ENCODE measurements around the gene NR1D1.

NR1D1 gene

DNA sequence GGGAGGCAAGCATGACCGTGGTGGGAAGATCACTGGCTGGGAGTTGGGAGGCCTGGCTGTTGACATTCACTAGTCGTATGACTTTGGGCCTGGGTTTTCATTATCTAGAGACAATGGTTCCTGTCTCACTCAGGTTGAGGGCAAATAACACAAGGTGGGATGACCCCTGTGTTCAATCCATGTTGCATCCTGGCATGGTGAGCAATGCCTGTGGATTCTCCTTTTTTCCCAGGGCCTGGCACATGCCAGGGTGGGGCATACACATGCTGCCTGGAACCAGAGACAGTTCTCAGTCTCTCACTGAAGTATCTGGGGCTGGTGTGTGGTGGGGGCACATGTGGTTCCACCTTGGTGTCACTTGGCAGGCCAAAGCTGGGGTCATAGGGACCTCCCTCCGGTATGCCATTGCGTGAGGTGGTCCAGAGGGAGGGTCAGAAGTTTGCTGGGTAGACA, 32.2 kb downstream of the NR1D1 start:
- ChIA-PET CTCF (interaction anchor here (0.6 to 6.0 kb wide), 3 partner anchors 41 to 55 kb away, joined by 3 to 43 read pairs (median 7); no protein-coding TSS in a partner anchor), POLR2A (interaction anchor here (0.6 kb wide), 1 partner anchor 192 kb away, joined by 5 read pairs; no protein-coding TSS in a partner anchor)
- Histone ChIP-seq H3K9me3 (ENCODE audit: control insufficient read depth, insufficient read depth, low read depth, low read length) (no peaks in the 10 kb centered on the region), H3K36me3 (ENCODE audit: control insufficient read depth in 2 of 2, insufficient read depth in 1 of 2, low read length in 2 of 2) (no peaks in the 10 kb centered on the region), H3K27ac (ENCODE audit: extremely low read depth, low read depth, low read length) (no peak overlapping the region), H3K4me3 (ENCODE audit: low read depth, low read length) (no peak overlapping the region), H3K4me1 (ENCODE audit: control insufficient read depth, insufficient read depth, low read length) (peaks cover 54% of the 10 kb centered on the region)
- no peak for TF ChIP-seq ZNF768 (tag by site-specific recombination; IDR thresholded peaks at IDR 0.05)
- TF ChIP-seq, protein P1, sequence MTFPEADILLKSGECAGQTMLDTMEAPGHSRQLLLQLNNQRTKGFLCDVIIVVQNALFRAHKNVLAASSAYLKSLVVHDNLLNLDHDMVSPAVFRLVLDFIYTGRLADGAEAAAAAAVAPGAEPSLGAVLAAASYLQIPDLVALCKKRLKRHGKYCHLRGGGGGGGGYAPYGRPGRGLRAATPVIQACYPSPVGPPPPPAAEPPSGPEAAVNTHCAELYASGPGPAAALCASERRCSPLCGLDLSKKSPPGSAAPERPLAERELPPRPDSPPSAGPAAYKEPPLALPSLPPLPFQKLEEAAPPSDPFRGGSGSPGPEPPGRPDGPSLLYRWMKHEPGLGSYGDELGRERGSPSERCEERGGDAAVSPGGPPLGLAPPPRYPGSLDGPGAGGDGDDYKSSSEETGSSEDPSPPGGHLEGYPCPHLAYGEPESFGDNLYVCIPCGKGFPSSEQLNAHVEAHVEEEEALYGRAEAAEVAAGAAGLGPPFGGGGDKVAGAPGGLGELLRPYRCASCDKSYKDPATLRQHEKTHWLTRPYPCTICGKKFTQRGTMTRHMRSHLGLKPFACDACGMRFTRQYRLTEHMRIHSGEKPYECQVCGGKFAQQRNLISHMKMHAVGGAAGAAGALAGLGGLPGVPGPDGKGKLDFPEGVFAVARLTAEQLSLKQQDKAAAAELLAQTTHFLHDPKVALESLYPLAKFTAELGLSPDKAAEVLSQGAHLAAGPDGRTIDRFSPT (tag by site-specific recombination; IDR thresholded peaks at IDR 0.05): peak; percentile 69

DNA sequence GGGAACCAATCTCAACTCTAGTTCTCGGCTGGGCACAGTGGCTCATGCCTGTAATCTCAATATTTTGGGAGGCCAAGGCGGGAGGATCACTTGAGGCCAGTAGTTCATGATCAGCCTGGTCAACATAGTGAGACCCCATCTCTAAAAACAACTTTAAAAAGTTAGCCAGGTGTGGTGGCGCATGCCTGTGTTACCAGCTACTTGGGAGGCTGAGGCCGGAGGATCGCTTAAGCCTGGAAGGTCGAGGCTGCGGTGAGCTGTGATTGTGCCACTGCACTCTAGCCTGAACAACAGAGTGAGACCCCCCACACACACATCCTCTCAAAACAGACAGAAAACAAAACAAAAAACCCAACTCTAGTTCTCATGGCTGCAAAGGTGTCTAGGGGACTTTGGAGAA, 32.7 kb downstream of the NR1D1 start:
- no peak overlapping the region for H3K27ac ChIP-seq (ENCODE audit: extremely low read depth, low read depth, low read length)
- ChIA-PET POLR2A (interaction anchor here (0.6 to 3.1 kb wide), 2 partner anchors 33 to 192 kb away, joined by 5 to 11 read pairs; partner anchors contain the start of gene NR1D1), CTCF (interaction anchor here (1.3 to 10.6 kb wide), 4 partner anchors 7 to 45 kb away, joined by 3 to 166 read pairs (median 6); no protein-coding TSS in a partner anchor)
- no peaks in the 10 kb centered on the region for H3K9me3 ChIP-seq (ENCODE audit: control insufficient read depth, insufficient read depth, low read depth, low read length)
- peaks cover 52% of the 10 kb centered on the region for H3K4me1 ChIP-seq (ENCODE audit: control insufficient read depth, insufficient read depth, low read length)
- no peak overlapping the region for H3K4me3 ChIP-seq (ENCODE audit: low read depth, low read length)
- TF ChIP-seq, protein P2, sequence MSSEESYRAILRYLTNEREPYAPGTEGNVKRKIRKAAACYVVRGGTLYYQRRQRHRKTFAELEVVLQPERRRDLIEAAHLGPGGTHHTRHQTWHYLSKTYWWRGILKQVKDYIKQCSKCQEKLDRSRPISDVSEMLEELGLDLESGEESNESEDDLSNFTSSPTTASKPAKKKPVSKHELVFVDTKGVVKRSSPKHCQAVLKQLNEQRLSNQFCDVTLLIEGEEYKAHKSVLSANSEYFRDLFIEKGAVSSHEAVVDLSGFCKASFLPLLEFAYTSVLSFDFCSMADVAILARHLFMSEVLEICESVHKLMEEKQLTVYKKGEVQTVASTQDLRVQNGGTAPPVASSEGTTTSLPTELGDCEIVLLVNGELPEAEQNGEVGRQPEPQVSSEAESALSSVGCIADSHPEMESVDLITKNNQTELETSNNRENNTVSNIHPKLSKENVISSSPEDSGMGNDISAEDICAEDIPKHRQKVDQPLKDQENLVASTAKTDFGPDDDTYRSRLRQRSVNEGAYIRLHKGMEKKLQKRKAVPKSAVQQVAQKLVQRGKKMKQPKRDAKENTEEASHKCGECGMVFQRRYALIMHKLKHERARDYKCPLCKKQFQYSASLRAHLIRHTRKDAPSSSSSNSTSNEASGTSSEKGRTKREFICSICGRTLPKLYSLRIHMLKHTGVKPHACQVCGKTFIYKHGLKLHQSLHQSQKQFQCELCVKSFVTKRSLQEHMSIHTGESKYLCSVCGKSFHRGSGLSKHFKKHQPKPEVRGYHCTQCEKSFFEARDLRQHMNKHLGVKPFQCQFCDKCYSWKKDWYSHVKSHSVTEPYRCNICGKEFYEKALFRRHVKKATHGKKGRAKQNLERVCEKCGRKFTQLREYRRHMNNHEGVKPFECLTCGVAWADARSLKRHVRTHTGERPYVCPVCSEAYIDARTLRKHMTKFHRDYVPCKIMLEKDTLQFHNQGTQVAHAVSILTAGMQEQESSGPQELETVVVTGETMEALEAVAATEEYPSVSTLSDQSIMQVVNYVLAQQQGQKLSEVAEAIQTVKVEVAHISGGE (tag by site-specific recombination; conservative IDR thresholded peaks at IDR 0.05; ENCODE audit: low read depth): no peak
- TF ChIP-seq ZNF121 (tag by site-specific recombination; IDR thresholded peaks at IDR 0.05): peak; percentile 87
- no peaks in the 10 kb centered on the region for H3K36me3 ChIP-seq (ENCODE audit: control insufficient read depth in 2 of 2, insufficient read depth in 1 of 2, low read length in 2 of 2)

DNA sequence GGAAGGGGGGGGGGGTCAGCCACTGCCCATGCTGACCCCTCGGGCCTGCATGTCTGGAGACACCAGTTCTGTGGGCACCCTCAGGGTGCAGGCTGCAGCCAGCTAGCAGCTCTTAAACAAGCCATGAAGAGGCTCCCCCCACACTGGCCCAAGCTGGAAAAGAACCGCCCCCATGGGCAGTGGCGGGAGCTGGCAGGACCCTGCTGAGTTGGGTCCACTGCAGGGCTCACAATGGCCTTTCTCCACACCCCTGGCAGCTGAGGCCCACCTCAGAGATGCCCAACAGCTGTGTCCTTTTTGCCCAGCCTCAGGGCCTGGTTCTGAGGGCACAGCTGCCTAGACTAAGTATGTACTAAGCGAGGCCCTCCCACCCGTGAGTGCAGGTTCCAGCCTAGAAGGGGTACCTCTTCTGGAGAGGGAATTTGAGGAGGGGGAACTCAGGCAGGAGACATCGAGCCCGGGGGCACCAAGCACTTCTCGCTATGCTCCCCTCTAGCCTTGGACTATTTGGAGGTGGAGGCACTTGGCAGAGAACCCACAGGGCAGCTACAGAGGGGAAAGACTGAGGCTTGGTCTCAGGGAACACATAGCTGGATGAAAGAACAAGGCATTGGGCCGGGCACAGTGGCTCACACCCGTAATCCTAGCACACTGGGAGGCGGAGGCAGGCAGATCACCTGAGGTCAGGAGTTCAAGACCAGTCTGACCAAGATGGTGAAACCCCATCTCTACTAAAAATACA, 34.4 kb downstream of the NR1D1 start:
- no peak overlapping the region for H3K4me3 ChIP-seq (ENCODE audit: low read depth, low read length)
- CTCF ChIA-PET: interaction anchor here (0.6 to 10.6 kb wide), 13 partner anchors 9 to 818 kb away, joined by 3 to 166 read pairs (median 7); partner anchors contain the start of gene MED24
- TF ChIP-seq, protein P3, sequence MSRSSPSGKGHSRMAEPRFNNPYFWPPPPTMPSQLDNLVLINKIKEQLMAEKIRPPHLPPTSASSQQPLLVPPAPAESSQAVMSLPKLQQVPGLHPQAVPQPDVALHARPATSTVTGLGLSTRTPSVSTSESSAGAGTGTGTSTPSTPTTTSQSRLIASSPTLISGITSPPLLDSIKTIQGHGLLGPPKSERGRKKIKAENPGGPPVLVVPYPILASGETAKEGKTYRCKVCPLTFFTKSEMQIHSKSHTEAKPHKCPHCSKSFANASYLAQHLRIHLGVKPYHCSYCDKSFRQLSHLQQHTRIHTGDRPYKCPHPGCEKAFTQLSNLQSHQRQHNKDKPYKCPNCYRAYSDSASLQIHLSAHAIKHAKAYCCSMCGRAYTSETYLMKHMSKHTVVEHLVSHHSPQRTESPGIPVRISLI (tag by site-specific recombination; IDR thresholded peaks at IDR 0.05): no peak
- TF ChIP-seq, protein P4, sequence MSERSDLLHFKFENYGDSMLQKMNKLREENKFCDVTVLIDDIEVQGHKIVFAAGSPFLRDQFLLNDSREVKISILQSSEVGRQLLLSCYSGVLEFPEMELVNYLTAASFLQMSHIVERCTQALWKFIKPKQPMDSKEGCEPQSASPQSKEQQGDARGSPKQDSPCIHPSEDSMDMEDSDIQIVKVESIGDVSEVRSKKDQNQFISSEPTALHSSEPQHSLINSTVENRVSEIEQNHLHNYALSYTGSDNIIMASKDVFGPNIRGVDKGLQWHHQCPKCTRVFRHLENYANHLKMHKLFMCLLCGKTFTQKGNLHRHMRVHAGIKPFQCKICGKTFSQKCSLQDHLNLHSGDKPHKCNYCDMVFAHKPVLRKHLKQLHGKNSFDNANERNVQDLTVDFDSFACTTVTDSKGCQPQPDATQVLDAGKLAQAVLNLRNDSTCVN (tag by site-specific recombination; optimal IDR thresholded peaks at IDR 0.05): no peak
- TF ChIP-seq, protein P5, sequence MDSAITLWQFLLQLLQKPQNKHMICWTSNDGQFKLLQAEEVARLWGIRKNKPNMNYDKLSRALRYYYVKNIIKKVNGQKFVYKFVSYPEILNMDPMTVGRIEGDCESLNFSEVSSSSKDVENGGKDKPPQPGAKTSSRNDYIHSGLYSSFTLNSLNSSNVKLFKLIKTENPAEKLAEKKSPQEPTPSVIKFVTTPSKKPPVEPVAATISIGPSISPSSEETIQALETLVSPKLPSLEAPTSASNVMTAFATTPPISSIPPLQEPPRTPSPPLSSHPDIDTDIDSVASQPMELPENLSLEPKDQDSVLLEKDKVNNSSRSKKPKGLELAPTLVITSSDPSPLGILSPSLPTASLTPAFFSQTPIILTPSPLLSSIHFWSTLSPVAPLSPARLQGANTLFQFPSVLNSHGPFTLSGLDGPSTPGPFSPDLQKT (IDR thresholded peaks at IDR 0.05; ENCODE audit: borderline replicate concordance, low read depth, low read length): no peak
- TF ChIP-seq, protein P6, sequence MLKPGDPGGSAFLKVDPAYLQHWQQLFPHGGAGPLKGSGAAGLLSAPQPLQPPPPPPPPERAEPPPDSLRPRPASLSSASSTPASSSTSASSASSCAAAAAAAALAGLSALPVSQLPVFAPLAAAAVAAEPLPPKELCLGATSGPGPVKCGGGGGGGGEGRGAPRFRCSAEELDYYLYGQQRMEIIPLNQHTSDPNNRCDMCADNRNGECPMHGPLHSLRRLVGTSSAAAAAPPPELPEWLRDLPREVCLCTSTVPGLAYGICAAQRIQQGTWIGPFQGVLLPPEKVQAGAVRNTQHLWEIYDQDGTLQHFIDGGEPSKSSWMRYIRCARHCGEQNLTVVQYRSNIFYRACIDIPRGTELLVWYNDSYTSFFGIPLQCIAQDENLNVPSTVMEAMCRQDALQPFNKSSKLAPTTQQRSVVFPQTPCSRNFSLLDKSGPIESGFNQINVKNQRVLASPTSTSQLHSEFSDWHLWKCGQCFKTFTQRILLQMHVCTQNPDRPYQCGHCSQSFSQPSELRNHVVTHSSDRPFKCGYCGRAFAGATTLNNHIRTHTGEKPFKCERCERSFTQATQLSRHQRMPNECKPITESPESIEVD (tag by site-specific recombination; IDR thresholded peaks at IDR 0.05): no peak
- TF ChIP-seq ZNF169 (tag by site-specific recombination; IDR thresholded peaks at IDR 0.05) (no peak), ZNF121 (tag by site-specific recombination; IDR thresholded peaks at IDR 0.05) (no peak), SP2 (tag by site-specific recombination; IDR thresholded peaks at IDR 0.05) (no peak)
- TF ChIP-seq, protein P2 (tag by site-specific recombination; conservative IDR thresholded peaks at IDR 0.05; ENCODE audit: low read depth): no peak

More for the DNA sequence above, 34.4 kb downstream of the NR1D1 start:
- peaks cover 35% of the 10 kb centered on the region for H3K4me1 ChIP-seq (ENCODE audit: control insufficient read depth, insufficient read depth, low read length)
- no peaks in the 10 kb centered on the region for H3K9me3 ChIP-seq (ENCODE audit: control insufficient read depth, insufficient read depth, low read depth, low read length)
- no peak overlapping the region for H3K27ac ChIP-seq (ENCODE audit: extremely low read depth, low read depth, low read length)
- POLR2A ChIA-PET: interaction anchor here (0.6 to 3.1 kb wide), 12 partner anchors 9 to 80 kb away, joined by 3 to 15 read pairs (median 4); partner anchors contain the start of genes CASC3, MED24 and NR1D1
- no peaks in the 10 kb centered on the region for H3K36me3 ChIP-seq (ENCODE audit: control insufficient read depth in 2 of 2, insufficient read depth in 1 of 2, low read length in 2 of 2)

All from HEK293 (cell line).